ENCODE data around the gene MMRN2. TPM values are rescaled to one million over a fixed set of nuclear protein-coding genes. Genes with fewer than 3 reads are reported as not detected.

MMRN2 gene
- total RNA-seq, 1 experiment from 2014 or later = 13.4 TPM

DNA sequence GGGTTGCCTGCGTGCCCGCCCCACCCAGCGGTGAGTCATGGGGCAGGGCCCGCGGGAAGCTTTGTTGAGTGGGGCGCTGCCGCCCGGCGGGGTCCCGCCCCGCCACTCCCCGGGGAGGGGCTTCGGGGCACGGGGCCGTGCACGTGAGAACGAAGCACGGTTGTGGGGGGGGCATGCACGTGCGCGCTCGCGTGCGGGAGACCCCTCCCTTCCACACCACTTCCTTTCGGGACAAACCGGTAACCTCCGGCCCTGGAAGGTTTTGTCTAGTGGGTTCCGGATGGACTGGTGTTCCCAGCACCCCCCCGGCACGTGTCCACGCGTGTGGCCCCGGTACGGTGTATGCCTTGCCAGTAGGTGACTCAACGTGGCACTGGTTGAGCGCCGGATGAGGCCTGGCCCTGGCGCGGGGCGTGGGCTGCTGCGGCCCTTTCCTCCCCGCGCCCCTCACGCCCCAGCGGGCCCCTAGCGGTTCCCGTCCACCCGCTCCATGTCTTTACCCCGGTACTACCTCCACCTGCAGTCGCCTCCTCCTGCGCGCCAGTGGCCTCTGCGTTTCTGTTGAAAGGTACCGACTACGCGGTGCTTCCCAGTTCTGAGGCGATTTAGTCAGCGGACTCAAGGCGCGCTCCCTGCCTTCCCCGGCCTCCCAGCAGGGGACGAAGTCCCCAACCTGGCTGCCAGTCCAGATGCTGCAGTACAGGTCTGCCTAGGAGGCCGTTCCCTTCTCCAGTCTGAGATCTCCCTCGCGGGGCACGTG lies 14.0 kb upstream of the MMRN2 start:
- Histone ChIP-seq H3F3A (ENCODE audit: insufficient read depth, low read depth) (peaks cover 48% of the 10 kb centered on the region), H3K79me2 (ENCODE audit: low read depth) (peaks cover 27% of the 10 kb centered on the region), H3K4me1 (replicated peaks; ENCODE audit: insufficient read depth) (peaks cover 63% of the 10 kb centered on the region), H3K9me2 (ENCODE audit: insufficient read depth) (no peaks in the 10 kb centered on the region), H3K36me3 (ENCODE audit: low read depth) (no peaks in the 10 kb centered on the region), H2AFZ (peak overlapping the region; percentile 58; the same call in 1 of the 2 replicates), H3K4me3 (peak overlapping the region; percentile 81), H3K9me3 (ENCODE audit: insufficient read depth, low read depth) (no peaks in the 10 kb centered on the region), H3K27ac (peak overlapping the region; percentile 91), H3K4me2 (peak overlapping the region; percentile 95), H3K27me3 (ENCODE audit: insufficient read depth, low read depth) (no peaks in the 10 kb centered on the region), H4K20me1 (ENCODE audit: insufficient read depth) (no peaks in the 10 kb centered on the region)
- TF ChIP-seq EZH2 (IDR thresholded peaks at IDR 0.05; ENCODE audit: low read depth) = no peak
- TF ChIP-seq, protein P1, sequence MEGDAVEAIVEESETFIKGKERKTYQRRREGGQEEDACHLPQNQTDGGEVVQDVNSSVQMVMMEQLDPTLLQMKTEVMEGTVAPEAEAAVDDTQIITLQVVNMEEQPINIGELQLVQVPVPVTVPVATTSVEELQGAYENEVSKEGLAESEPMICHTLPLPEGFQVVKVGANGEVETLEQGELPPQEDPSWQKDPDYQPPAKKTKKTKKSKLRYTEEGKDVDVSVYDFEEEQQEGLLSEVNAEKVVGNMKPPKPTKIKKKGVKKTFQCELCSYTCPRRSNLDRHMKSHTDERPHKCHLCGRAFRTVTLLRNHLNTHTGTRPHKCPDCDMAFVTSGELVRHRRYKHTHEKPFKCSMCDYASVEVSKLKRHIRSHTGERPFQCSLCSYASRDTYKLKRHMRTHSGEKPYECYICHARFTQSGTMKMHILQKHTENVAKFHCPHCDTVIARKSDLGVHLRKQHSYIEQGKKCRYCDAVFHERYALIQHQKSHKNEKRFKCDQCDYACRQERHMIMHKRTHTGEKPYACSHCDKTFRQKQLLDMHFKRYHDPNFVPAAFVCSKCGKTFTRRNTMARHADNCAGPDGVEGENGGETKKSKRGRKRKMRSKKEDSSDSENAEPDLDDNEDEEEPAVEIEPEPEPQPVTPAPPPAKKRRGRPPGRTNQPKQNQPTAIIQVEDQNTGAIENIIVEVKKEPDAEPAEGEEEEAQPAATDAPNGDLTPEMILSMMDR (conservative IDR thresholded peaks at IDR 0.05) = no peak
- intact Hi-C loops (cut with micrococcal nuclease; ENCODE audit: unreplicated experiment) = loop anchor here (2.0 to 5.0 kb wide), 2 partner anchors 51 to 123 kb away; partner anchors contain the start of genes FAM25A, GLUD1 and SHLD2
- no TSS peak for BruUV-seq (replicated peaks)
- ChIA-PET CTCF (no interaction called here), POLR2A (ENCODE audit: unreplicated experiment) (no interaction called here)
- DNase-seq = peak; percentile 66 to 88

DNA sequence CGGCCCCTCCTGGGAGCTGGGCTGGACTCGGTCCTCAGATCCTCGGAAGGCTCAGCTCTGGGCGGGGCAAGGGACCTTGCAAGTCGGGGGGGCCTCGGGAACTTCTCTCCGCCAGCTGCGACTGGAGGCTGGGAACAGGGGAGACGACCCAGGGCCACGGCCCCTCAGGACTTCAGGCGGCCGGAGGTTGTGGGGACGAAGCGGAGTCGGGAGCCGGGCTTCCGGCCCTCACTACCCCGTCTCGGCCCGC lies 13.5 kb upstream of the MMRN2 start:
- peak overlapping the region; percentile 81 for H3K4me3 ChIP-seq
- no peaks in the 10 kb centered on the region for H3K27me3 ChIP-seq (ENCODE audit: insufficient read depth, low read depth)
- TF ChIP-seq, protein P1 (conservative IDR thresholded peaks at IDR 0.05) = no peak
- TF ChIP-seq EZH2 (IDR thresholded peaks at IDR 0.05; ENCODE audit: low read depth) = no peak
- ChIA-PET POLR2A (ENCODE audit: unreplicated experiment) (no interaction called here), CTCF (no interaction called here)
- peak overlapping the region; percentile 67; the same call in 1 of the 2 replicates for H2AFZ ChIP-seq
- H3K4me1 ChIP-seq (replicated peaks; ENCODE audit: insufficient read depth) = peaks cover 65% of the 10 kb centered on the region
- no peaks in the 10 kb centered on the region for H3K36me3 ChIP-seq (ENCODE audit: low read depth)
- no peak for DNase-seq
- BruUV-seq (replicated peaks) = no TSS peak
- H3K4me2 ChIP-seq = peak overlapping the region; percentile 95
- H3K9me2 ChIP-seq (ENCODE audit: insufficient read depth) = no peaks in the 10 kb centered on the region
- peaks cover 48% of the 10 kb centered on the region for H3F3A ChIP-seq (ENCODE audit: insufficient read depth, low read depth)
- no peaks in the 10 kb centered on the region for H3K9me3 ChIP-seq (ENCODE audit: insufficient read depth, low read depth)
- H3K27ac ChIP-seq = peak overlapping the region; percentile 91
- peaks cover 27% of the 10 kb centered on the region for H3K79me2 ChIP-seq (ENCODE audit: low read depth)
- intact Hi-C loops (cut with micrococcal nuclease; ENCODE audit: unreplicated experiment) = loop anchor here (2.0 to 5.0 kb wide), 2 partner anchors 51 to 124 kb away; partner anchors contain the start of genes FAM25A, GLUD1 and SHLD2
- no peaks in the 10 kb centered on the region for H4K20me1 ChIP-seq (ENCODE audit: insufficient read depth)

DNA sequence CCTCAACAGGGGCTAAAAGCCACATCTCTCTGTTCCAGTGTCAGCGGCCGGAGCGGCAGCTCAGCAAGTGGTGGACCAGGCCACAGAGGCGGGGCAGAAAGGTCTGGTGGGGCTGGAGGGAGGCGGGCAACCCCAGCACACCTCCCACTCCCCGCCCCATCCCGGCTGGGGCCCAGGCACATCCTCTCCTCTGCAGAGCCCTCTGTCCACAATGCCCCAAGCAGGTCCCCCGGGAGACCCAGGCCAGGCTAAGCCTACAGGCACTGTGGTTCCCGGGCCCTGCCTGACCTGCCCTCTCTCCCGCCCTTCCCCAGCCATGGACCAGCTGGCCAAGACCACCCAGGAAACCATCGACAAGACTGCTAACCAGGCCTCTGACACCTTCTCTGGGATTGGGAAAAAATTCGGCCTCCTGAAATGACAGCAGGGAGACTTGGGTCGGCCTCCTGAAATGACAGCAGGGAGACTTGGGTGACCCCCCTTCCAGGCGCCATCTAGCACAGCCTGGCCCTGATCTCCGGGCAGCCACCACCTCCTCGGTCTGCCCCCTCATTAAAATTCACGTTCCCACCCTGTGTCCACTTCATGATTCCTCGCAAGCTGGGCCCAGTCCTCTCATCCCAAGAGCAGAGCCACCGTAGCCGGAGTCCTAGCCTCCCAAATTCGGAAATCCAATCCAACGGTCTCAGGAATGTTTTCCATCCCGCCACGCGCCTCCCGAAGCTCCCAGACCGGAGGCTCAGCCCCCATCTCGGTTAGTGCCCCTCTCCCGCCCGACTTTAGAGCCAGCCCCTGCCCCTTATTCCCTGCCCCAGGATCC lies 13.0 kb upstream of the MMRN2 start:
- TF ChIP-seq, protein P1 (conservative IDR thresholded peaks at IDR 0.05) = no peak
- TF ChIP-seq EZH2 (IDR thresholded peaks at IDR 0.05; ENCODE audit: low read depth) = no peak
- Histone ChIP-seq H3K4me1 (replicated peaks; ENCODE audit: insufficient read depth) (peaks cover 65% of the 10 kb centered on the region), H2AFZ (peak overlapping the region; percentile 67; the same call in 1 of the 2 replicates), H3K27me3 (ENCODE audit: insufficient read depth, low read depth) (no peaks in the 10 kb centered on the region), H3K79me2 (ENCODE audit: low read depth) (peaks cover 27% of the 10 kb centered on the region), H3K9me2 (ENCODE audit: insufficient read depth) (no peaks in the 10 kb centered on the region), H3K27ac (peak overlapping the region; percentile 91), H4K20me1 (ENCODE audit: insufficient read depth) (no peaks in the 10 kb centered on the region), H3K4me3 (peak overlapping the region; percentile 81), H3K36me3 (ENCODE audit: low read depth) (no peaks in the 10 kb centered on the region), H3F3A (ENCODE audit: insufficient read depth, low read depth) (peaks cover 48% of the 10 kb centered on the region), H3K9me3 (ENCODE audit: insufficient read depth, low read depth) (no peaks in the 10 kb centered on the region), H3K4me2 (peak overlapping the region; percentile 95)
- intact Hi-C loops (cut with micrococcal nuclease; ENCODE audit: unreplicated experiment) = loop anchor here (2.0 to 5.0 kb wide), 2 partner anchors 52 to 124 kb away; partner anchors contain the start of genes FAM25A, GLUD1 and SHLD2
- BruUV-seq (replicated peaks) = TSS peak; percentile 51
- POLR2A ChIA-PET (ENCODE audit: unreplicated experiment) = interaction anchor here (0.6 to 0.8 kb wide), 8 partner anchors 10 to 322 kb away, joined by 3 to 21 read pairs (median 6); no protein-coding TSS in a partner anchor
- CTCF ChIA-PET = interaction anchor here (0.7 kb wide), 1 partner anchor 30 kb away, joined by 3 read pairs; no protein-coding TSS in a partner anchor
- peak; percentile 52 to 82 for DNase-seq

All from PC-9 (cell line).